Omental fat pad (tissue), 4 donors: Measurements from ENCODE around the gene CA11. TPM values are rescaled to one million over a fixed set of nuclear protein-coding genes. Genes with fewer than 3 reads are reported as not detected.
"Not testable (repeated sequence)": the region's sequence is repeated elsewhere in the genome, so short reads cannot be mapped to it uniquely, and the experiment has no call there.

Source experiments
- ATAC-seq: fragments of 150-250 bp; one replicate; pipeline ENCODE4 v1.9.1; 2016; ENCODE audit warnings: mild to moderate bottlenecking, moderate library complexity; ENCODE audit not compliant: low FRiP score
- DNase-seq: peaks from one replicate; pipeline ENCODE4 v3.0.0-alpha.2; 2019; ENCODE audit warnings: low spot score
- total RNA-seq, 4 donors: library from RNA; depleted of rRNA; stranded (reverse); fragments of >200 nt; gene quantifications; one replicate each; pipeline ENCODE4 v1.1.0, GENCODE V29; 2016
- TF ChIP-seq, protein P1 (sequence below), 3 donors: fragments of 450-650 bp; IDR thresholded peaks; one replicate each; pipeline ENCODE4 v1.5.1; 2016 to 2017; ENCODE audit warnings: antibody characterized with exemption in 3 of 3, mild to moderate bottlenecking in 3 of 3, moderate library complexity in 2 of 3

Gene CA11
- total RNA-seq, 4 donors from 2014 or later = 1.9 to 12.7 (median 5.7) TPM

DNA sequence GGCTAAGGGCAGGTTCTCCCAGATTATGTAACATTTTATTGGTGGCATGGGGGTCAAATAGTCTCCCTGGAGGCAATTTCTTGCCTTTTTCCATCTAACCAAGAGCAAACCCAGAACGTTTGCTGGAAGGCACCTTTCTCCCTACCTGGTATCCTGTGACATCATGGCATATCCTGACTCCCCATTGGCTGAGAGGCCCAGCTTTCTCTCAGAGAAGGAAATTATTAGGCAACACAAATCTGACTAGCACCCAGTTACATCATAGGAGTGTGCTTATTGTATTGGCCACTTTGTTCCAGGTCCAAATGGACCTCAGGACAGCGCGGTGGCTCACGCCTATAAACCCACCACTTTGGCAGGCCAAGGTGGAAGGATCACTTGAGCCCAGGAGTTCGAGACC, 13.8 kb upstream of the CA11 start:
- DNase-seq (no peak), ATAC-seq (no peak)
- TF ChIP-seq, protein P1, sequence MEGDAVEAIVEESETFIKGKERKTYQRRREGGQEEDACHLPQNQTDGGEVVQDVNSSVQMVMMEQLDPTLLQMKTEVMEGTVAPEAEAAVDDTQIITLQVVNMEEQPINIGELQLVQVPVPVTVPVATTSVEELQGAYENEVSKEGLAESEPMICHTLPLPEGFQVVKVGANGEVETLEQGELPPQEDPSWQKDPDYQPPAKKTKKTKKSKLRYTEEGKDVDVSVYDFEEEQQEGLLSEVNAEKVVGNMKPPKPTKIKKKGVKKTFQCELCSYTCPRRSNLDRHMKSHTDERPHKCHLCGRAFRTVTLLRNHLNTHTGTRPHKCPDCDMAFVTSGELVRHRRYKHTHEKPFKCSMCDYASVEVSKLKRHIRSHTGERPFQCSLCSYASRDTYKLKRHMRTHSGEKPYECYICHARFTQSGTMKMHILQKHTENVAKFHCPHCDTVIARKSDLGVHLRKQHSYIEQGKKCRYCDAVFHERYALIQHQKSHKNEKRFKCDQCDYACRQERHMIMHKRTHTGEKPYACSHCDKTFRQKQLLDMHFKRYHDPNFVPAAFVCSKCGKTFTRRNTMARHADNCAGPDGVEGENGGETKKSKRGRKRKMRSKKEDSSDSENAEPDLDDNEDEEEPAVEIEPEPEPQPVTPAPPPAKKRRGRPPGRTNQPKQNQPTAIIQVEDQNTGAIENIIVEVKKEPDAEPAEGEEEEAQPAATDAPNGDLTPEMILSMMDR (IDR thresholded peaks at IDR 0.05) = no peak

DNA sequence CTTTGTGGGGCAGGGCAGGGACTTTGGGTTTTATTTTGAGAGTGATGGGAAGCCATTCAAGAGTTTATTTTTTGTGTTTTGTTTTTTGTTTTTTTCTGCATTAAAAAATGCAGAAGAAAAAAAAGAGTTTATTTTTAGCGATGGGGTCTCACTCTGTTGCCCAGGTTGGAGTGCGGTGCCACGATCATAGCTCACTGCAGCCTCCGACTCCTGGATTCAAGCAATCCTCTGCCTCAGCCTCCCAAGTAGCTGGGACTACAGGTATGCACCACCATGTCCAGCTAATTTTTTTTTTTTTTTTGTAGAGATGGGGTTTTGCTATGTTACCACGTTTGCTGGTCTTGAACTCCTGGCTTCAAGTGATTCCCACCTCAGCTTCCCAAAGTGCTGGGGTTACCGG, 12.5 kb upstream of the CA11 start:
- TF ChIP-seq, protein P1 (IDR thresholded peaks at IDR 0.05) = no peak
- ATAC-seq = no peak
- no peak for DNase-seq

GRCh38 chr19:48657828-48658227, 11.8 kb upstream of the CA11 start:
- ATAC-seq, DNase-seq: not testable (repeated sequence)

- TF ChIP-seq, protein P1 (IDR thresholded peaks at IDR 0.05) = no peak
- peak; percentile 80 for ATAC-seq
- DNase-seq = no peak
Measured at GRCh38 chr19:48656840-48657474, 11.0 kb upstream of the CA11 start.

- ATAC-seq (no peak), DNase-seq (no peak)
- TF ChIP-seq, protein P1 (IDR thresholded peaks at IDR 0.05) = no peak
Measured at GRCh38 chr19:48654299-48655059, 8.5 kb upstream of the CA11 start.

DNA sequence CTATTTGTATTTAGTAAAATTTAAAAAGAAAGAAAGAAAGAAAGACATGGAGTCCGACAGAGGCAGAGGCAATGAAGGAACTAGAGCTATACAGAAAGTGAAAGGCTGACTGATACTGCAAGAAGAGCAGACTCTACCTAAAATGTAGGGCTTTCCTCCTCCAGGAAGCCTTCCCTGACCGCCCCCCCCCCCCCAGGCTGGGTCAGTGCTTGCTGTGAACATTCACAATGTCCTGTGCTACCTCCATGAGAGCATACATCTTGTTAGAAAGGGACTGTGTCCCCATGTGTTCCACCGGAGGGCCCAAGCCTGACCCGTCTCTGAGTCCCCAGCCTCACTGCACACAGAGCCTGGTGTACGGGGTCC, 5.7 kb upstream of the CA11 start:
- no peak for DNase-seq
- TF ChIP-seq, protein P1 (IDR thresholded peaks at IDR 0.05) = no peak
- ATAC-seq = no peak

GRCh38 chr19:48650974-48651682, 5.1 kb upstream of the CA11 start:
- TF ChIP-seq, protein P1 (IDR thresholded peaks at IDR 0.05) = no peak
- DNase-seq = no peak
- no peak for ATAC-seq
